ENCODE data around the gene SRP54. TPM values are rescaled to one million over a fixed set of nuclear protein-coding genes. Genes with fewer than 3 reads are reported as not detected.
"Not testable (repeated sequence)": the region's sequence is repeated elsewhere in the genome, so short reads cannot be mapped to it uniquely, and the experiment has no call there.

SRP54 gene
- total RNA-seq, 1 donor from 2014 or later, result 73.1 TPM

DNA sequence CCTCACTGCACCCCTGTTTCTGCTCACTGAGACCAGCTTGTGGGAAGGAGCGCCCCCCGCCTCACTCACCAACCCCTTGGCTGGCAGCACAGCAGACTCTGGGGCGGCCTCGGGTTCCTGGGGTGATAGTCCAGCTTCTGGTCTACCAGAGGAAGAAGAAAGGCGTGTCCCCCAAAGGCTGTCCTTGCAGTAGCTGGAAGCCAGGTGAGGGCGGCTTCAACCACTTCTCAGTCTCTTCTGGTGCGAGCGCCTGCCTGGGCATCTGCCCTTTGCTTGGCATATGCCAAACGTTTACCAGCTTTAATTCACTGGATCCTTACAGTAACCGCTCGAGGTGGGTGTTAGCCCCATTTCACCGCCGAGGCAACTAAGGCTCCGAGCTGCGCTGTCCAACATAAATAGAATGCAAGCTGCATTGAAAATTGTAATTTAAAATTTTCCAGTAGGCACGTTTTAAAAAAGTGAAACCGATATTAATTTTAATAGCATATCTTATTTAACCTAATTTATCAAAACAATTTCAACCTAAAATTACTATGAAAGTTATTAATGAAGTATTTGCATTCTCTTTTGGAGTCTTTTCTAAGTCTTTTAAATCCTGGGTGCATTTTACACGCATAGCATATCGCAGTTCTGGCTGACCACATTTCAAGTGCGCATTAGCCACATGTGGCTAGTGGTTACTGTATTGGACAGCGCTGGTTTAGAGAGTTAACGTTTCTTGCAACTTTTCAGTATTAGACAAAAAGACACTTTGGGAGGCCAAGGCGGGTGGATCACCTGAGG lies 64.2 kb downstream of the SRP54 start:
- DNase-seq (ENCODE audit: low read depth, low spot score), result no peak

DNA sequence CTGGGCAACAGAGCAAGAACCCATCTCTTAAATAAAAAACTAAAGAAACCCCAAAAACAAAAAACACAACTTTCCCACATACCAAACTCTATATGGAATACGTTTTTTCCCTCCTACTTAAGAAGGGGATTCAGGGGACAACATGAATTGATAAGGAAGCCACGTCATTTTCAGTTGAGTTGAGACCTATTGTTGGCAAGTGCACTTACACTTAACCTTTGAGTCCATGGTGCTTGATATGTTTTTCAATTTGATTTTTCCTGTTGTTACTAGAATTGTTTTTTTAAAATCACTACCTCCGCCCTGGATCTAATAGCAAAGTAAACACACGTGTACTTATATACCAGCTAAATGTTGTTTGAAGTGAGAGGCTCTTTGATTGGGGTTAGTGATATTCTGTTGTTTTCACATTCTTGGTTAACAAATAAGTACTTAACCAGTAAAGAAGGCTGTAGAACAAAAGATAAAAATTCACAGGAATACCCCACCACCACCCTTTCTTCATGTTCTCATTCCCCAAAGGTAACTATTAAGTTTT lies 65.3 kb downstream of the SRP54 start:
- DNase-seq (ENCODE audit: low read depth, low spot score), result no peak

DNA sequence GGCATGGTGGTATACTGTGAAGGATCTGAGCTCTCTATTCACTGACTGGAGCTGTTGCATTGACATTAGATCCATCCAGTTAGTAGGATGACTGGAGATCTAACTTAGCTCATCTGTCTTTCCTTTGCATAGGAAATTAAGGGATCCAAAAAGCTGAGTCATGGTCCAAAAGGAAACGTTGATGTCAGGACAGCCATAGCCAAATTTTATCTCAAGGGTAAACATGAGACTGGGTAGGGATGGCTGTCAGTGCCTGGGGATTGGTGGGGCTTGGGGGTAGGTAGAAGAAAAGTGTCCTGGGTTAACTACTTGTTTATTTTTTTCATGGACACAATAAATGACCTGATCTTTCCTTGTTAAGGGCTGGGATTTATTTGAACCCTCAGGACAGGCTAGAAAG lies 67.9 kb downstream of the SRP54 start:
- no peak for DNase-seq (ENCODE audit: low read depth, low spot score)

DNA sequence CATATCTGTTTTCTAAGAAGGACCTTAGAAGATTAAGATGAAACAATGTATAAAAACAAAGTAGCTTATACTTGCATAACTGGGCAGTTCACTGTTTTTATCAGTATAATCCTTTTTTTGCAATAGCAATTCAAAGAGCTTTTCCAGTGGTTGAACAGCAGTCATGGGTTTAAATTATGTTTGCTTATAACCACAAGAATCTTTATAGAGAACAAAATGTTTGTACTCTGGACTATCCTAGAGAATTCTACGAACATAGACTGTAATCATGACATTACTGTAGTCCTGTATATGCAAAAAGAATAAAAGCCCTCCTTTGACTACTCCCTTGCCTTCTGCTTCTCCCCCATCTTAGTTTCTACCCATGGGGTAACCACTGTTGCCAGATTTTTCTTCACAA lies 69.0 kb downstream of the SRP54 start:
- no peak for DNase-seq (ENCODE audit: low read depth, low spot score)

DNA sequence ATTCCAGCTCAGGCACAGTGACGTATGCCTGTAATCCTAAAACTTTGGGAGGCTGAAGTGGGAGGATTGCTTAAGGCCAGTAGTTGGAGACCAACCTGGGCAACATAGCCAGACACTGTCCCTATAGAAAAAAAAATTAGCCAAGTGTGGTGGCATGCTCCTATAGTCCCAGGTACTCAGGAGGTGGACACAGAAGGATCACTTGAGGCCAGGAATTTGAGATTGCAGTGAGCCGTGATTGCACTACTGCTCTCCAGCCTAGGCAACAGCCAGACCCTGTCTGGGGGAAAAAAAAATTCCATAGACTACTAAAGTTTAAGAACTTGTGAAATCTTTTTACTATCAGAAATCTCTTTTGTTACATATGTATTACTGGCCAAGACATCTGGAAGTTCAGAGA lies 69.8 kb downstream of the SRP54 start:
- DNase-seq (ENCODE audit: low read depth, low spot score), result no peak

DNA sequence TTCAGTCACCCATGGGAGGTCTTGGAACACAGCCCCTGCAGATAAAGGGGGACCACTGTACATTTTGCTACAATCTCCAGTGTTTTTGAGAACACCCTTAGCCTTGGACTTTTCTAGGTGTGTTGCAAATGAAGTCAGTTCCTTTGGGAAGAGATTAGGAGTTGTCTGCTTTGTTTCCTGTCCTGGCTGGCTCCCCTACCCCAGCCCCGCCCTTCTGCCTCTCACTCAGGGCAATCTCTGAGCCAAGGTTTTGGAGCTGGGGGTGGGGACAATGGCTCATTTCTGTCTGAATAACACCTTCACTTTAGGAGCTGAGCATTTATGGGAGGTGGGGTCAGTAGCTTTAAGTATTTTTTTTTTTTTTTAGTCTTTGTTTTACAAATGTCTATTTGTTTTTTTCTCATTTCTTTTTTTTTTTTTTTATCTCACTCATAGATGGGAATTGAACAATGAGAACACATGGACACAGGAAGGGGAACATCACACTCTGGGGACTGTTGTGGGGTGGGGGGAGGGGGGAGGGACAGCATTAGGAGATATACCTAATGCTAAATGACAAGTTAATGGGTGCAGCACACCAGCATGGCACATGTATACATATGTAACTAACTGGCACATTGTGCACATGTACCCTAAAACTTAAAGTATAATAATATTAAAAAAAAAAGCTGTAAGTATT lies 78.5 kb downstream of the SRP54 start:
- not testable (repeated sequence) for DNase-seq (ENCODE audit: low read depth, low spot score)

DNA sequence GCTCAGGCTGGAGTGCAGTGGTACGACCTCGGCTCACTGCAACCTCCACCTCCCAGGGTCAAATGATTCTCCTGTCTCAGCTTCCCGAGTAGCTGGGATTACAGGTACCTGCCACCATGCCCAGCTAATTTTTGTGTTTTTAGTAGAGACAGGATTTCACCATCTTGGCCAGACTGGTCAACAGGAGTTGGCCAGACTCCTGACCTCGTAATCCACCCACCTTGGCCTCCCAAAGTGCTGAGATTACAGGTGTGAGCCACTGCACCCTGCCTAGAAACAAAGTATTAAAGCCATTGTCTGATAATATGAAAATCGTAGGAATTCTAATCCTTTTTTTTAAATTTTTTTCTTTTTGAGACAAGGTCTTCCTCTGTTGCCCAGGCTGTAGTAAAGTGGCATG lies 82.9 kb downstream of the SRP54 start:
- DNase-seq (ENCODE audit: low read depth, low spot score), result not testable (repeated sequence)

DNA sequence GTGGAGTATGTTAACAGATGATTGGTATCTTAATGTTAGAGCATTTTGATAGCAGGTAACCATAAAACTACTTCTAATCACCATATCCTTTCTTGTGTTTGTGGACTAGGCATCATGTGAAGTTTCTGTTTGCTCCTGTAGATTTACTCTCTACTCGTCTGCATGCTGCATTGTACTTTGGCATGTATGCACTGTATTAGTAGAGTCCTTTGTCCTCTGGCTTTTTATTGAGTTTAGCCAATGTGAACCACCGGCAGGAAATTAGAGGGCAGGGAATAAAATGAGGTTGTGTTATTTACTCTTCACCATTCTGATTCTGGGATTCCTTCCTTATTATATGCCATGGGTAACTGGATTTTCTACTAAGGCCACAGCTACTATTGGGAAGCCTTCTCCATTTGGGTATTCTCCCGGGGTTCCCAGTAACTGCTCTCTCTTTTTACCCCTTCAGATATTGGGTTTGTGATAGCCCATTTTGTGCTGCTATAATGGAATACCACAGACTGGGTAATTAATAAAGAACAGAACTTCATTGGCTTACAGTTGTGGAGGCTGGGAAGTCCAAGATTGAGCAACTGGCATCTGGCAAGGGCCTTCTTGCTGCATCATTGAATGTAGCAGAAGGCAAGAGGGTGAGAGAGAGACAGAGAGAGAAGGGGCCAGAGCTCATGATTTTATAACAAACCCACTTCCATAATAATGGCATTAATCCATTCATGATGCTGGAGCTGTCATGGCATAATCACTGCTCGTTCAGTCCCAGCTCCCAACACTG lies 85.6 kb downstream of the SRP54 start:
- DNase-seq (ENCODE audit: low read depth, low spot score), result no peak

DNA sequence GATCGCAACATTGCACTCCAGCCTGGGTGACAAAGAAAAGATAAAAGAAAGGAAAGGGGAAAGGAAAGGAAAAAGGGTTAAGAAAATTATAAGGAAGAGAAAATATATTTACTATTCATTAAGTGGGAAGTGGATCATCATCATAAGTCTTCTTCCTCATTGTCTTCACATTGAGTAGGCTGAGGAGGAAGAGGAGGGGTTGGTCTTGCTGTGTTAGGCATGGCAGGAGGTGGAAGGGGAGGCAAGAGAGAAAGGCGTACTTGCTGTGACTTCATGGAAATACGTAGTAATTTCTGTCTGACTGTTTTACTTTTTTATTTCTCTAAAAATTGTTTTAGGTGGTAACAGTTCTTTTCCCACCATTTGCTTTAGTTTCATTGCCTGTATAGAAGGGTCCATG lies 89.4 kb downstream of the SRP54 start:
- DNase-seq (ENCODE audit: low read depth, low spot score), result no peak

DNA sequence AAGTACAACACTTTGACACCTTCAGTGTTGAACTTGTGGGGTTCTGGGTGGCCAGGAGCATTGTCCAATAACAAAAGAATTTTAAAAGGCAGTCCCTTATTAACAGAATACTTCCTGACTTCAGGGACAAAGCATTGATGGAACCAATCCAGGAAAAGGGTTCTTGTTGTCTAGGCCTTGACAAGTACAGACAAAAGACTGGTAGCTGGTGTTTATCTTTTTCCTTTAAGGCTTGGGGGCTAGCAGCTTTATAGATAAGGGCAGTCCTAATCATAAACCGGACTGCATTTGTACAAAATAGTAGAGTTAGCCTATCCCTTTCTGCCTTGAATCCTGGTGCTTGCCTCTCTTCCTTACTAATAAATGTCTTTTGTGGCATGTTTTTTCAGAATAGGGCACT lies 90.7 kb downstream of the SRP54 start:
- DNase-seq (ENCODE audit: low read depth, low spot score), result no peak

DNA sequence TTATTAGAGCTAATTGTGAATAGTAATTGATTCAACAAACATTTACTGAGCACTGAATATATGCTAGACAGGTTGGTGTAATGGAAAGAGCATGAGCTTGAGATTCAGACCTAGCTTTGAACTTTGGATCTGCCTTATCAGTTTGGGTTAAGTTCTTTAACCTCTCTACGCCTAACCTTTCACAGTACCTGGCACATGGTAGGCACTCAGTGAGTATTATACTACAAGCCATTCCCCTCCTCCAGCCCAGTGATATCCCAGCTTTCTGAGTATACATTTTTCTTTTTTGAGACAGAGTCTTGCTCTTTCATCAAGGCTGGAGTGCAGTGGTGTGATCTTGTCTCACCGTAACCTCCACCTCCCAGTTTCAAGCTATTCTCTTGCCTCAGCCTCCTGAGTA lies 95.3 kb downstream of the SRP54 start:
- DNase-seq (ENCODE audit: low read depth, low spot score), result no peak

Other genes with a start within 250 kb of the SRP54 start
- gene BAZ1A, start 107.6 kb upstream of the SRP54 start, total RNA-seq, result 51.5 and 68.9 TPM in 2 replicates
- 37.9 and 54.3 TPM in 2 replicates for gene FAM177A1, start 63.3 kb downstream of the SRP54 start, total RNA-seq
- gene PPP2R3C, start 139.0 kb downstream of the SRP54 start, total RNA-seq, result 34.0 and 41.9 TPM in 2 replicates
- gene PRORP, start 139.6 kb downstream of the SRP54 start, total RNA-seq, result 31.0 and 36.2 TPM in 2 replicates